Endothelial cell of umbilical vein (primary cell): Measurements from ENCODE around the gene EFNB1. TPM values are rescaled to one million over a fixed set of nuclear protein-coding genes. Genes with fewer than 3 reads are reported as not detected.

ENCODE experiments used
- BruUV-seq: library from RNA; stranded (reverse); fragments of 400-500 nt; replicated peaks from 2 replicates; lab custom pipeline; 2021; lab: Mats Ljungman, UMichigan
- CTCF ChIA-PET: fragments of 300-600, 350-600 bp; sonication (Branson Sonifier 250); formaldehyde crosslinking; loops from one replicate; lab custom pipeline; 2021; ENCODE audit warnings: antibody characterized with exemption, inconsistent platforms; lab: Charles Lee
- POLR2A ChIA-PET: fragments of 300-600, 350-600 bp; sonication (Branson Sonifier 250); formaldehyde crosslinking; loops from one replicate; lab custom pipeline; 2021; ENCODE audit warnings: antibody characterized with exemption, inconsistent platforms; lab: Charles Lee
- DNase-seq: peaks from one replicate; pipeline ENCODE4 v3.0.0-alpha.2; 2011; ENCODE audit warnings: low read depth, low spot score
- FAIRE-seq: peaks from 2 replicates; lab custom pipeline; 2011; peaks lifted over from hg19 to GRCh38; lab: Jason Lieb, UNC
- H2AFZ ChIP-seq: 2 replicates; pipeline ENCODE4 v1.6.0; 2012; ENCODE audit warnings: low read depth, low read length, control low read depth, inconsistent platforms
- H3K27ac ChIP-seq: 2 replicates; pipeline ENCODE4 v1.5.1; 2011; ENCODE audit warnings: low read depth, mild to moderate bottlenecking, control low read depth, low read length, moderate library complexity; ENCODE audit not compliant: insufficient read depth
- H3K27me3 ChIP-seq, 2 experiments: 2 replicates each; pipeline versions ENCODE4 v1.6.0 to v1.6.1; 2011; ENCODE audit warnings: low read length in 2 of 2, mixed read lengths in 1 of 2; ENCODE audit not compliant: control insufficient read depth in 2 of 2, insufficient read depth in 2 of 2
- H3K36me3 ChIP-seq, 2 experiments: 2 replicates in 1 of 2; 3 replicates in 1 of 2; pipeline ENCODE4 v1.5.1; 2011; ENCODE audit warnings: low read length in 2 of 2, mild to moderate bottlenecking in 1 of 2, moderate library complexity in 1 of 2; ENCODE audit not compliant: control insufficient read depth in 2 of 2, insufficient read depth in 2 of 2; ENCODE audit errors: extremely low read depth in 1 of 2
- H3K4me1 ChIP-seq: 3 replicates; pipeline ENCODE4 v1.5.1; 2011; ENCODE audit warnings: mild to moderate bottlenecking, low read length; ENCODE audit not compliant: control insufficient read depth, insufficient read depth; ENCODE audit errors: extremely low read depth
- H3K4me2 ChIP-seq: 2 replicates; pipeline ENCODE4 v1.6.1; 2011; ENCODE audit warnings: low read length, control low read depth, mixed read lengths; ENCODE audit not compliant: insufficient read depth
- H3K4me3 ChIP-seq, 3 experiments: fragments of 200-600 bp in 1 of 3; sonication (generic), shearing (Covaris generic) in 1 of 3; replicated peaks in 1 of 3; 2 replicates each; pipeline ENCODE4 v1.5.1; 2011 to 2016; ENCODE audit warnings: control low read depth in 3 of 3, low read length in 3 of 3, mild to moderate bottlenecking in 2 of 3, inconsistent platforms in 1 of 3, low read depth in 1 of 3, moderate library complexity in 1 of 3; ENCODE audit not compliant: insufficient read depth in 1 of 3
- H3K79me2 ChIP-seq: 2 replicates; pipeline ENCODE4 v1.6.0; 2012; ENCODE audit warnings: low read length, inconsistent platforms; ENCODE audit not compliant: control insufficient read depth, insufficient read depth
- H3K9ac ChIP-seq: replicated peaks from 2 replicates; pipeline ENCODE3; 2011; ENCODE audit warnings: low read length, control low read depth; ENCODE audit not compliant: insufficient read depth; ENCODE audit errors: extremely low read depth
- H3K9me1 ChIP-seq: replicated peaks from 3 replicates; pipeline ENCODE4 v1.6.0; 2011; ENCODE audit warnings: mild to moderate bottlenecking, low read length; ENCODE audit not compliant: control insufficient read depth, insufficient read depth; ENCODE audit errors: extremely low read depth
- H3K9me3 ChIP-seq: replicated peaks from 2 replicates; pipeline ENCODE4 v1.5.1; 2012; ENCODE audit warnings: low read length, inconsistent platforms; ENCODE audit not compliant: control insufficient read depth, insufficient read depth
- H4K20me1 ChIP-seq: replicated peaks from 2 replicates; pipeline ENCODE3; 2011; ENCODE audit warnings: mild to moderate bottlenecking, low read length; ENCODE audit not compliant: control insufficient read depth, insufficient read depth; ENCODE audit errors: extremely low read depth
- EZH2 ChIP-seq: IDR thresholded peaks from 2 replicates; pipeline ENCODE4 v1.6.1; 2012; ENCODE audit warnings: borderline replicate concordance, low read depth, mild to moderate bottlenecking, moderate library complexity, low read length, inconsistent platforms; ENCODE audit not compliant: severe bottlenecking
- MYC ChIP-seq: IDR thresholded peaks from one replicate; pipeline ENCODE4 v1.6.1; 2011; ENCODE audit warnings: mild to moderate bottlenecking, low read depth, low read length
- dilution Hi-C: fragments of 300-500 bp; cut with MboI; formaldehyde crosslinking; loops from one replicate; pipeline ENCODE4 v1.15.0; 2019; ENCODE audit warnings: low sequenced_read_pairs; ENCODE audit not compliant: extremely low pct_ligation_motif_present
- intact Hi-C: fragments of 100-400 bp; cut with micrococcal nuclease; formaldehyde crosslinking; loops from one replicate; pipeline ENCODE4 v1.10.0; 2022
- polyA plus RNA-seq, 4 experiments: library from polyadenylated mRNA; depleted of rRNA in 3 of 4; stranded (reverse) in 3 of 4; unstranded in 1 of 4; fragments of >200 nt; gene quantifications; 2 replicates each; pipeline versions ENCODE4 v1.2.1 to v1.2.3, GENCODE V29; 2011 to 2012; ENCODE audit warnings: missing spikeins in 1 of 4
- total RNA-seq: library from RNA; stranded (reverse); gene quantifications from 2 replicates; pipeline ENCODE4 v1.2.3, GENCODE V29; 2021
- TF ChIP-seq, protein P1 (sequence below): IDR thresholded peaks from 2 replicates; pipeline ENCODE4 v1.6.1; 2011; ENCODE audit not compliant: insufficient read depth, insufficient read length

The EFNB1 gene
- total and polyA plus RNA-seq, 2 donors (not counting 3 experiments of a cell fraction or from before 2014, with no cell fraction given): 7.8 to 13.3 TPM

DNA sequence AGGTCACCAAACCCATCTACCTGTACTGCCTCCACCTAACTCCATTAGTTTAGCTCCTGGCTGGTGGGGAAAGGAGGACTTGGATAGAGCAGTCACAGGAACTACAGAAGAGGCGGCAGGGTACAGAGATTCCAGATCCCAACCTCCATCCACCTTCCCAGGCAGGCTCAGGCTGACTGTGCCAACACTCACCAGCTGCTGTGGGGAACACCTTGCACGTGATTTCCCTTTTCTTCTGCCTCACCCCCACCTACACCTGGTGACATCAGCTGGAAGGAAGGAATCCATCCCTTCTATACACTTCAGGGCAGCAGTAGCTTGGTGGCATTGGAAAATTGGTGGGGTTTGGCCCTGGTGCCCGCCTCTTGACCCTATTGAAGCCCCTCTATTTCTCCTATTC lies 41.5 kb downstream of the EFNB1 start:
- no peaks in the 10 kb centered on the region for H3K79me2 ChIP-seq
- H4K20me1 ChIP-seq: no peaks in the 10 kb centered on the region
- H3K4me3 ChIP-seq: no peak overlapping the region
- no peaks in the 10 kb centered on the region for H3K9me1 ChIP-seq
- H3K9me3 ChIP-seq: no peaks in the 10 kb centered on the region
- TF ChIP-seq, protein P1, sequence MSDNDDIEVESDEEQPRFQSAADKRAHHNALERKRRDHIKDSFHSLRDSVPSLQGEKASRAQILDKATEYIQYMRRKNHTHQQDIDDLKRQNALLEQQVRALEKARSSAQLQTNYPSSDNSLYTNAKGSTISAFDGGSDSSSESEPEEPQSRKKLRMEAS: no peak
- TF ChIP-seq EZH2: no peak
- no peaks in the 10 kb centered on the region for H3K27me3 ChIP-seq
- no peak overlapping the region for H3K27ac ChIP-seq
- no peak for FAIRE-seq
- dilution Hi-C loops (no loop called here), intact Hi-C loops (no loop called here)
- CTCF ChIA-PET: no interaction called here
- no peaks in the 10 kb centered on the region for H3K4me1 ChIP-seq
- POLR2A ChIA-PET: no interaction called here
- DNase-seq: no peak
- H3K9ac ChIP-seq: no peak overlapping the region
- no peak overlapping the region for H2AFZ ChIP-seq
- no peak overlapping the region for H3K4me2 ChIP-seq
- no peaks in the 10 kb centered on the region for H3K36me3 ChIP-seq
- no TSS peak for BruUV-seq

DNA sequence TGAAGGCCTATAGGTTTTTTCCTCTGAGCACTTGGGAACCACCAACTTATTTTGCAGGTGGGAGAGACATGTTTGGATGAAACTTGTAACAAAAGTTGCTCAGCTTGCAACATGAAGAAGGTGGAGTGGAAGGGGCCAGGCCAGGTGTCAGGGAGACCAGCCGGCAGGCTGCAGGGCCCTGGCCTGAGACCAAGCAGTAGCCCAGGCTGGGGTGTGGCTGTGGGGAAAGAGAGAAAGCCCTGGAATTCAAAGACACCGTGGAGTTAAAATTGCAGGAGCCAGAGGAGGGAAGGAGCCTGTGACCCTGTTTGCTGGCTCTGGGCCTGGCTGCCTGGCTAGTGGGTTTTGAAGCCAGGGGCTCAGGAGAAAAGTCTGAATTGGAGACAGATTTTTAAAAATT lies 43.4 kb downstream of the EFNB1 start:
- Histone ChIP-seq H3K4me1 (no peaks in the 10 kb centered on the region), H3K79me2 (no peaks in the 10 kb centered on the region), H3K27ac (no peak overlapping the region), H3K4me2 (no peak overlapping the region), H3K9ac (no peak overlapping the region), H4K20me1 (no peaks in the 10 kb centered on the region), H3K4me3 (no peak overlapping the region), H3K27me3 (no peaks in the 10 kb centered on the region), H3K9me1 (no peaks in the 10 kb centered on the region), H3K9me3 (no peaks in the 10 kb centered on the region), H2AFZ (no peak overlapping the region), H3K36me3 (no peaks in the 10 kb centered on the region)
- FAIRE-seq (no peak), DNase-seq (no peak)
- intact Hi-C loops (no loop called here), dilution Hi-C loops (no loop called here)
- POLR2A ChIA-PET: no interaction called here
- no TSS peak for BruUV-seq
- CTCF ChIA-PET: no interaction called here
- TF ChIP-seq MYC: no peak
